Neural crest cell (in vitro differentiated cells): ENCODE measurements around the gene MPEG1. TPM values are rescaled to one million over a fixed set of nuclear protein-coding genes. Genes with fewer than 3 reads are reported as not detected.

Experiments used
- DNase-seq: peaks from one replicate; pipeline ENCODE4 v3.0.0; 2021; ENCODE audit warnings: low read depth, mixed read lengths, low spot score
- H3K27ac Mint-ChIP-seq: one replicate; pipeline ENCODE4 v1.8.0; 2021; ENCODE audit warnings: mild to moderate bottlenecking, mixed read lengths; ENCODE audit not compliant: unreplicated experiment
- H3K27me3 Mint-ChIP-seq: 2 replicates; pipeline ENCODE4 v1.8.0; 2021; ENCODE audit warnings: low read depth, mild to moderate bottlenecking, mixed read lengths
- H3K36me3 Mint-ChIP-seq: 2 replicates; pipeline ENCODE4 v1.8.0; 2021; ENCODE audit warnings: low read depth, mild to moderate bottlenecking, mixed read lengths
- H3K4me1 Mint-ChIP-seq: 2 replicates; pipeline ENCODE4 v1.8.0; 2021; ENCODE audit warnings: mixed read lengths
- H3K4me3 Mint-ChIP-seq: one replicate; pipeline ENCODE4 v1.8.0; 2021; ENCODE audit warnings: mild to moderate bottlenecking, mixed read lengths
- H3K9me3 Mint-ChIP-seq: 2 replicates; pipeline ENCODE4 v1.8.0; 2021; ENCODE audit warnings: mixed read lengths
- CTCF ChIP-seq: fragments of 200-600 bp; sonication (generic); conservative IDR thresholded peaks from 2 replicates; pipeline ENCODE4 v1.5.0; 2021; ENCODE audit warnings: antibody characterized with exemption, mild to moderate bottlenecking
- total RNA-seq: library from RNA; stranded (reverse); gene quantifications from 2 replicates; pipeline ENCODE4 v1.2.1, GENCODE V29; 2021

MPEG1 gene
- total RNA-seq, 1 donor from 2014 or later: not detected

GRCh38 chr11:59189986-59190385, 22.7 kb downstream of the MPEG1 start:
- Mint-ChIP-seq H3K27ac (no peak overlapping the region), H3K27me3 (no peaks in the 10 kb centered on the region), H3K4me1 (peaks cover 60% of the 10 kb centered on the region), H3K9me3 (no peaks in the 10 kb centered on the region), H3K36me3 (peaks cover 40% of the 10 kb centered on the region), H3K4me3 (no peak overlapping the region)
- no peak for DNase-seq
- TF ChIP-seq CTCF: no peak

- Mint-ChIP-seq H3K9me3 (no peaks in the 10 kb centered on the region), H3K36me3 (peaks cover 36% of the 10 kb centered on the region), H3K4me3 (peak overlapping the region; percentile 13), H3K27ac (peak overlapping the region; percentile 30), H3K27me3 (peaks cover 3% of the 10 kb centered on the region), H3K4me1 (peaks cover 61% of the 10 kb centered on the region)
- DNase-seq: no peak
- TF ChIP-seq CTCF: no peak
These were observed 23.8 kb downstream of the MPEG1 start for GRCh38 chr11:59188954-59189353.

GRCh38 chr11:59187587-59187986, 25.1 kb downstream of the MPEG1 start:
- no peak for DNase-seq
- H3K4me3 Mint-ChIP-seq: no peak overlapping the region
- H3K27me3 Mint-ChIP-seq: peaks cover 3% of the 10 kb centered on the region
- no peak for TF ChIP-seq CTCF
- H3K36me3 Mint-ChIP-seq: peaks cover 34% of the 10 kb centered on the region
- H3K27ac Mint-ChIP-seq: no peak overlapping the region
- H3K9me3 Mint-ChIP-seq: no peaks in the 10 kb centered on the region
- peaks cover 64% of the 10 kb centered on the region for H3K4me1 Mint-ChIP-seq

GRCh38 chr11:59187035-59187434, 25.7 kb downstream of the MPEG1 start:
- Mint-ChIP-seq H3K36me3 (peaks cover 33% of the 10 kb centered on the region), H3K27me3 (peaks cover 3% of the 10 kb centered on the region), H3K27ac (peak overlapping the region; percentile 16), H3K9me3 (no peaks in the 10 kb centered on the region), H3K4me1 (peaks cover 68% of the 10 kb centered on the region), H3K4me3 (peak overlapping the region; percentile 25)
- TF ChIP-seq CTCF: no peak
- no peak for DNase-seq

- Mint-ChIP-seq H3K27me3 (peaks cover 3% of the 10 kb centered on the region), H3K27ac (peak overlapping the region; percentile 90), H3K4me3 (peak overlapping the region; percentile 51), H3K36me3 (peaks cover 36% of the 10 kb centered on the region), H3K9me3 (no peaks in the 10 kb centered on the region), H3K4me1 (peaks cover 76% of the 10 kb centered on the region)
- DNase-seq: peak; percentile 62
- TF ChIP-seq CTCF: peak; percentile 86
These were observed 26.6 kb downstream of the MPEG1 start for GRCh38 chr11:59186130-59186594.
